ENCODE results near the gene VSTM4.

Gene VSTM4

GRCh38 chr10:49090696-49091380, 24.5 kb downstream of the VSTM4 start:
- no peak for DNase-seq

GRCh38 chr10:49090189-49090575, 25.1 kb downstream of the VSTM4 start:
- DNase-seq: no peak

- DNase-seq: no peak
Measured at GRCh38 chr10:49089557-49090188, 25.6 kb downstream of the VSTM4 start.

GRCh38 chr10:49089152-49089551, 26.2 kb downstream of the VSTM4 start:
- no peak for DNase-seq

- no peak for DNase-seq
Measured at GRCh38 chr10:49086889-49087288, 28.4 kb downstream of the VSTM4 start.

- no peak for DNase-seq
Measured at GRCh38 chr10:49083261-49083660, 32.1 kb downstream of the VSTM4 start.

- DNase-seq: no peak
Measured at GRCh38 chr10:49082766-49083165, 32.6 kb downstream of the VSTM4 start.

- DNase-seq: no peak
Measured at GRCh38 chr10:49081547-49082275, 33.6 kb downstream of the VSTM4 start.

- no peak for DNase-seq
Measured at GRCh38 chr10:49080965-49081364, 34.4 kb downstream of the VSTM4 start.

GRCh38 chr10:49080071-49080470, 35.3 kb downstream of the VSTM4 start:
- no peak for DNase-seq

GRCh38 chr10:49079499-49079898, 35.8 kb downstream of the VSTM4 start:
- no peak for DNase-seq

GRCh38 chr10:49079072-49079471, 36.2 kb downstream of the VSTM4 start:
- DNase-seq: no peak

- no peak for DNase-seq
Measured at GRCh38 chr10:49078433-49078832, 36.9 kb downstream of the VSTM4 start.

- no peak for DNase-seq
Measured at GRCh38 chr10:49076741-49077521, 38.4 kb downstream of the VSTM4 start.

- DNase-seq: no peak
Measured at GRCh38 chr10:49076319-49076718, 39.0 kb downstream of the VSTM4 start.

- no peak for DNase-seq
Measured at GRCh38 chr10:49075743-49076142, 39.6 kb downstream of the VSTM4 start.

- DNase-seq: no peak
Measured at GRCh38 chr10:49074836-49075682, 40.3 kb downstream of the VSTM4 start.

GRCh38 chr10:49072166-49072885, 43.0 kb downstream of the VSTM4 start:
- no peak for DNase-seq

GRCh38 chr10:49071160-49071761, 44.1 kb downstream of the VSTM4 start:
- DNase-seq: no peak

GRCh38 chr10:49070701-49071100, 44.6 kb downstream of the VSTM4 start:
- DNase-seq: no peak

GRCh38 chr10:49068672-49069217, 46.6 kb downstream of the VSTM4 start:
- DNase-seq: no peak

Measured in NCI-H1417 treated with DMSO at 0.1 percent for 48 hours (cell line).